ENCODE measurements around the gene TATDN3.
"Not testable (repeated sequence)": the region's sequence is repeated elsewhere in the genome, so short reads cannot be mapped to it uniquely, and the experiment has no call there.

TATDN3 gene

DNA sequence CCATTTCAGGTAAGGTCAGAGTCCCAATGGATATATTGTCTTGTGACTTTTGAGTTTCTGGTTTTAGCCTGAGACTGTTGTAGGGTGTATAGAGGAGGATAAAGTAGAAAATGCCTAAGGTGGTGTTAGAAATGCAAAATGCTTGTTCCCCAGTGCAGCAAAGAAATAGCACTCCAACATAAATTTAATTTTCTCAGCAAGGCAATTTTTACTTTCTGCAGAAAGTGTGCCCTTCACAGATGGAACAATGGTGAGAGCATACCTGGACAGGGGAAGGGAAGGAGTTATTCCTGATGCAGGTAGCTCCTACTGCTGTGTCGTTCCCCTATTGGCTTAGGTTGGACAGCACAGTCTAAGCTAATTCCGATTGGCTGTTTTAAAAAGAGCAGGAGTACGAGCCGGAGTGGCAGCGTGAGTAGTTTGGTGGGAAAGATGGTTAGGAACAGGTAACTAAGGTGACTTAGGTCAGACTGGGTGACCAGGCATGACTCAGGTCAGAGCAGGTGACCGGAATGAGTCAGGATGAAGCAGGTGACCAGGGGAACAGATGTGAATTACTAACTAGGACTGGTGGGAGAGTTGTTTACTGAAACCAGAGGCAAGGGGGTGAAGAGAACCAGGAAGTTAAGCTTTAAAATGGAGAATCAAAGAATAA, 34.2 kb downstream of the TATDN3 start:
- H3K9ac ChIP-seq (ENCODE audit: low read length in 5 of 5): no peak overlapping the region
- H3K27me3 ChIP-seq (ENCODE audit: control insufficient read depth in 5 of 5, insufficient read depth in 4 of 5, low read length in 5 of 5): no peaks in the 10 kb centered on the region
- no peaks in the 10 kb centered on the region for H3K4me1 ChIP-seq (ENCODE audit: control insufficient read depth in 5 of 5, insufficient read depth in 5 of 5, low read length in 5 of 5)
- H3K9me3 ChIP-seq (ENCODE audit: control insufficient read depth in 5 of 5, low read length in 5 of 5): peaks cover 3 to 15% (median 10%) of the 10 kb centered on the region in 5 donors
- no peak overlapping the region for H3K4me3 ChIP-seq (ENCODE audit: low read depth in 1 of 5, low read length in 5 of 5)
- no peaks in the 10 kb centered on the region for H3K36me3 ChIP-seq (ENCODE audit: control insufficient read depth in 5 of 5, insufficient read depth in 5 of 5, low read length in 5 of 5)
- no peak overlapping the region for H3K27ac ChIP-seq (ENCODE audit: low read depth, low read length)

- Histone ChIP-seq H3K27ac (ENCODE audit: low read depth, low read length) (no peak overlapping the region), H3K36me3 (ENCODE audit: control insufficient read depth in 5 of 5, insufficient read depth in 5 of 5, low read length in 5 of 5) (no peaks in the 10 kb centered on the region), H3K9ac (ENCODE audit: low read length in 5 of 5) (no peak overlapping the region), H3K4me3 (ENCODE audit: low read depth in 1 of 5, low read length in 5 of 5) (no peak overlapping the region), H3K4me1 (ENCODE audit: control insufficient read depth in 5 of 5, insufficient read depth in 5 of 5, low read length in 5 of 5) (no peaks in the 10 kb centered on the region), H3K27me3 (ENCODE audit: control insufficient read depth in 5 of 5, insufficient read depth in 4 of 5, low read length in 5 of 5) (no peaks in the 10 kb centered on the region), H3K9me3 (ENCODE audit: control insufficient read depth in 5 of 5, low read length in 5 of 5) (peaks cover 3 to 15% (median 10%) of the 10 kb centered on the region in 5 donors)
Measured at GRCh38 chr1:212827171-212827776, 35.6 kb downstream of the TATDN3 start.

DNA sequence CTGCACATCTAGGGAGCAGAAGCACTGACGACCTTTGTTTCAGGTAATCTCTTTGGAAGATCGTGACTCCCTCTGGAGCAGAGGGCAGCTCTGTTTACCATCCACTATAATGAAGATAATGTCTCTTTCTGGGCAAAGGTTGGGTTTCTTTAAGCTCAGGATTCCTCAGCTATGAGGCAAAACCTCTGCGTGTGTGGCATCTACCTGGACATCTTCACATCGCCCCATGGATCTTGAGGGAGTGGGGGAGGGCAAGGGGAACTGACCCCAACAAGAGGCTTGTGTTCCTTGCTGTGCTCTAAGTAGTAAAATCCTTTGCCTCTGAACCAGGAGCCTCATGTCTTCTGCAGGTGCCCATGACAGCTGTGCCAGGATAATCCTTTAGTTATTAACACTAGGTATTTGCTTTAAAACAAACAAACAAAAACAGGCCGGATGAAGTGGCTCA, 36.2 kb downstream of the TATDN3 start:
- Histone ChIP-seq H3K36me3 (ENCODE audit: control insufficient read depth in 5 of 5, insufficient read depth in 5 of 5, low read length in 5 of 5) (no peaks in the 10 kb centered on the region), H3K9me3 (ENCODE audit: control insufficient read depth in 5 of 5, low read length in 5 of 5) (peaks cover 3 to 15% (median 10%) of the 10 kb centered on the region in 5 donors), H3K27me3 (ENCODE audit: control insufficient read depth in 5 of 5, insufficient read depth in 4 of 5, low read length in 5 of 5) (no peaks in the 10 kb centered on the region), H3K27ac (ENCODE audit: low read depth, low read length) (no peak overlapping the region), H3K4me3 (ENCODE audit: low read depth in 1 of 5, low read length in 5 of 5) (no peak overlapping the region), H3K4me1 (ENCODE audit: control insufficient read depth in 5 of 5, insufficient read depth in 5 of 5, low read length in 5 of 5) (no peaks in the 10 kb centered on the region), H3K9ac (ENCODE audit: low read length in 5 of 5) (no peak overlapping the region)

- Histone ChIP-seq H3K4me1 (ENCODE audit: control insufficient read depth in 5 of 5, insufficient read depth in 5 of 5, low read length in 5 of 5) (no peaks in the 10 kb centered on the region), H3K4me3 (ENCODE audit: low read depth in 1 of 5, low read length in 5 of 5) (no peak overlapping the region), H3K9me3 (ENCODE audit: control insufficient read depth in 5 of 5, low read length in 5 of 5) (peaks cover 3 to 15% (median 10%) of the 10 kb centered on the region in 5 donors), H3K27ac (ENCODE audit: low read depth, low read length) (no peak overlapping the region), H3K27me3 (ENCODE audit: control insufficient read depth in 5 of 5, insufficient read depth in 4 of 5, low read length in 5 of 5) (no peaks in the 10 kb centered on the region), H3K36me3 (ENCODE audit: control insufficient read depth in 5 of 5, insufficient read depth in 5 of 5, low read length in 5 of 5) (no peaks in the 10 kb centered on the region), H3K9ac (ENCODE audit: low read length in 5 of 5) (no peak overlapping the region)
Measured at GRCh38 chr1:212828395-212828794, 36.7 kb downstream of the TATDN3 start.

GRCh38 chr1:212833211-212834207, 41.8 kb downstream of the TATDN3 start:
- not testable (repeated sequence) for H3K36me3 ChIP-seq (ENCODE audit: control insufficient read depth in 5 of 5, insufficient read depth in 5 of 5, low read length in 5 of 5); H3K9me3 ChIP-seq (ENCODE audit: control insufficient read depth in 5 of 5, low read length in 5 of 5); H3K27me3 ChIP-seq (ENCODE audit: control insufficient read depth in 5 of 5, insufficient read depth in 4 of 5, low read length in 5 of 5); H3K4me3 ChIP-seq (ENCODE audit: low read depth in 1 of 5, low read length in 5 of 5); H3K9ac ChIP-seq (ENCODE audit: low read length in 5 of 5); H3K4me1 ChIP-seq (ENCODE audit: control insufficient read depth in 5 of 5, insufficient read depth in 5 of 5, low read length in 5 of 5); H3K27ac ChIP-seq (ENCODE audit: low read depth, low read length)

- Histone ChIP-seq H3K4me1 (ENCODE audit: control insufficient read depth in 5 of 5, insufficient read depth in 5 of 5, low read length in 5 of 5) (no peaks in the 10 kb centered on the region), H3K27ac (ENCODE audit: low read depth, low read length) (no peak overlapping the region), H3K36me3 (ENCODE audit: control insufficient read depth in 5 of 5, insufficient read depth in 5 of 5, low read length in 5 of 5) (no peaks in the 10 kb centered on the region), H3K4me3 (ENCODE audit: low read depth in 1 of 5, low read length in 5 of 5) (no peak overlapping the region), H3K27me3 (ENCODE audit: control insufficient read depth in 5 of 5, insufficient read depth in 4 of 5, low read length in 5 of 5) (no peaks in the 10 kb centered on the region), H3K9me3 (ENCODE audit: control insufficient read depth in 5 of 5, low read length in 5 of 5) (no peaks in the 10 kb centered on the region), H3K9ac (ENCODE audit: low read length in 5 of 5) (no peak overlapping the region)
Measured at GRCh38 chr1:212838145-212838544, 46.5 kb downstream of the TATDN3 start.

DNA sequence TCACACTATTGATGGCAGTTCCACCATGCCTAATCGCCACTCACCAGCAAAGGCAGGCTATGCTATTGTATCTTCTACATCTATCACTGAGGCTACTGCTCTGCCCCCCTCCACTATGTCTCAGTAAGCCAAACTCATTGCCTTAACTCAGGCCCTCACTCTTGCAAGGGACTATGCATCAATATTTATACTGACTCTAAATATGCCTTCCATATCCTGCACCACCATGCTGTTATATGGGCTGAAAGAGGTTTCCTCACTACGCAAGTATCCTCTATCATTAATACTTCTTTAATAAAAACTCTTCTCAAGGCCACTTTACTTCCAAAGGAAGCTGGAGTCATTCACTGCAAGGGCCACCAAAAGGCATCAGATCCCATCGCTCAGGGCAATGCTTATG, 52.8 kb downstream of the TATDN3 start:
- H3K9me3 ChIP-seq (ENCODE audit: control insufficient read depth in 5 of 5, low read length in 5 of 5); H3K4me3 ChIP-seq (ENCODE audit: low read depth in 1 of 5, low read length in 5 of 5); H3K9ac ChIP-seq (ENCODE audit: low read length in 5 of 5); H3K27me3 ChIP-seq (ENCODE audit: control insufficient read depth in 5 of 5, insufficient read depth in 4 of 5, low read length in 5 of 5); H3K27ac ChIP-seq (ENCODE audit: low read depth, low read length); H3K4me1 ChIP-seq (ENCODE audit: control insufficient read depth in 5 of 5, insufficient read depth in 5 of 5, low read length in 5 of 5); H3K36me3 ChIP-seq (ENCODE audit: control insufficient read depth in 5 of 5, insufficient read depth in 5 of 5, low read length in 5 of 5): not testable (repeated sequence)

DNA sequence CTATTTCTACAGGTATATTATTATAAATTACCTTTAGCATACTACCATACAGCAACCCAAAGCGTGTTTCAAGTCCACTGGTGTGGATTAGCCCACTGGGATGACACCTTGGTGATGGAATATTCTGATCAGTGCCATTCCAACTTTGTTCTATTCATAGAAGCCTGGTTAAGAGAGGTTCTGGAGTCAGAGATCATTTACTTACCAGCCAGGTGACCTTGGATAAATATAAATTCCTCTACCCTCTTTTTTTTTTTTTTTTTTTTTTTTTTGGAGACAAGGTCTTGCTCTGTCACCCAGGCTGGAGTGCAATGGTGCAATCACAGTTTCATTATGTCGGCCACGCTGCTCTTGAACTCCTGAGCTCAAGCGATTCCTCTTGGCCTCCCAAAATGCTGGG, 55.9 kb downstream of the TATDN3 start, which contains the start of gene SPATA45:
SPATA45 (minus strand) TSS at position 101 of the 400 bp plus-strand sequence. CDS start 11,500 bp downstream, outside the sequence.
- Histone ChIP-seq H3K27me3 (ENCODE audit: control insufficient read depth in 5 of 5, insufficient read depth in 4 of 5, low read length in 5 of 5) (no peaks in the 10 kb centered on the region), H3K27ac (ENCODE audit: low read depth, low read length) (no peak within 1 kb of the TSS), H3K9ac (ENCODE audit: low read length in 5 of 5) (no peak within 1 kb of the TSS), H3K4me3 (ENCODE audit: low read depth in 1 of 5, low read length in 5 of 5) (no peak within 1 kb of the TSS), H3K9me3 (ENCODE audit: control insufficient read depth in 5 of 5, low read length in 5 of 5) (peaks cover 0 to 4% (median 0%) of the 10 kb centered on the region in 5 donors), H3K4me1 (ENCODE audit: control insufficient read depth in 5 of 5, insufficient read depth in 5 of 5, low read length in 5 of 5) (no peaks in the 10 kb centered on the region), H3K36me3 (ENCODE audit: control insufficient read depth in 5 of 5, insufficient read depth in 5 of 5, low read length in 5 of 5) (no peaks in the 10 kb centered on the region)

DNA sequence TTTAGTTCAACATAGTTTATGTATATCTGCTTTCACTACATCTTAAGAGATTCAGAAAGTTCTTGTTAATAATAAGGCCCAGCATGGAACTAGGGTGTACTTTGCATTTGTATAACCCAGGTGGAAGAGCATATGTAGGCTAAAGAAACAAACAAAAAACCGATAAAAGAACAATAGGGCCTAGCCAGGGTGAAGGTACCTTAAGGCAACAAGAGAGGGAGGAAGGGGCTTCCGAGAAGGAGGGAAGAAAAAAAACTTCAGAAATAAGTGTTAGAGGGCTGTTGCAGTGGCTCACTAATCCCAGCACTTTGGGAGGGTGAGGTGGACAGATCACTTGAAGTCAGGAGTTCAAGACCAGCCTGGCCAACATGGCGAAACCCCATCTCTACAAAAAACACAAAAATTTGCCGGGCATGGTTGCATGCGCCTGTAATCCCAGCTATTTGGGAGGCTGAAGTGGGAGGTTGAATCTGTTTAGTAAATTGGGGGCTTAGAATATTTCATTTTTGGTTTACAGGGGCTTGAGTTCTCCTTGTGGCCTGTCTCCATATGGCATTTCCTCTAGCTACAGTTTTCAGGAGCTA, 60.5 kb downstream of the TATDN3 start:
- no peaks in the 10 kb centered on the region for H3K27me3 ChIP-seq (ENCODE audit: control insufficient read depth in 5 of 5, insufficient read depth in 4 of 5, low read length in 5 of 5)
- no peak overlapping the region for H3K9ac ChIP-seq (ENCODE audit: low read length in 5 of 5)
- H3K9me3 ChIP-seq (ENCODE audit: control insufficient read depth in 5 of 5, low read length in 5 of 5): no peaks in the 10 kb centered on the region
- peaks cover 0 to 7% (median 3%) of the 10 kb centered on the region in 5 donors for H3K4me1 ChIP-seq (ENCODE audit: control insufficient read depth in 5 of 5, insufficient read depth in 5 of 5, low read length in 5 of 5)
- no peak overlapping the region for H3K4me3 ChIP-seq (ENCODE audit: low read depth in 1 of 5, low read length in 5 of 5)
- no peak overlapping the region for H3K27ac ChIP-seq (ENCODE audit: low read depth, low read length)
- no peaks in the 10 kb centered on the region for H3K36me3 ChIP-seq (ENCODE audit: control insufficient read depth in 5 of 5, insufficient read depth in 5 of 5, low read length in 5 of 5)
